K562 (cell line): ENCODE results near the gene CNNM3. TPM values are rescaled to one million over a fixed set of nuclear protein-coding genes. Genes with fewer than 3 reads are reported as not detected.
A peak's percentile ranks its signal among the peaks of the same experiment; 100 is the strongest.

ENCODE experiments used
- RBM39 ChIP-seq: fragments of 200-400 bp; formaldehyde crosslinking; optimal IDR thresholded peaks from 2 replicates; pipeline ENCODE3; 2018; ENCODE audit warnings: low read depth, low read length
- polyA plus RNA-seq, 8 experiments: library from polyadenylated mRNA; depleted of rRNA in 4 of 8; stranded (reverse) in 5 of 8; unstranded in 3 of 8; fragments of >200 nt; fragmentation: Nextera tagmentation in 2 of 8; fragmentation: Illumina TruSeq in 1 of 8; extraction: Ambion mirVana in 2 of 8; extraction: Trizol in 1 of 8; gene quantifications; 2 replicates each; pipeline versions ENCODE4 v1.2.1 to v1.2.3, GENCODE V29; 2011 to 2014; ENCODE audit warnings: inconsistent platforms in 1 of 8, missing spikeins in 1 of 8
- total RNA-seq, 7 experiments: library from RNA; depleted of rRNA in 6 of 7; stranded (reverse); fragments of >200 nt in 6 of 7; fragmentation: Illumina TruSeq in 2 of 7; extraction: Trizol in 2 of 7; gene quantifications; 2 replicates each; pipeline versions ENCODE4 v1.2.1 to v1.2.3, GENCODE V29; 2011 to 2021; ENCODE audit warnings: low replicate concordance in 1 of 7
- TF ChIP-seq, protein P1 (sequence below): fragments of 450-650 bp; IDR thresholded peaks from 2 replicates; pipeline ENCODE4 v1.6.1; 2014; ENCODE audit warnings: low read depth, mild to moderate bottlenecking, moderate library complexity, borderline replicate concordance
- TF ChIP-seq, protein P2 (sequence below), 2 experiments: fragments of 450-650 bp; formaldehyde crosslinking in 1 of 2; IDR thresholded peaks; 2 replicates each; pipeline versions ENCODE4 v1.4.0 to v1.6.1; 2014 to 2020; ENCODE audit warnings: mild to moderate bottlenecking in 2 of 2, borderline replicate concordance in 1 of 2, low read depth in 1 of 2

Gene CNNM3
- total and polyA plus RNA-seq, 9 of the 15 experiments (the other 6 are each of a cell fraction or from before 2014, with no cell fraction given), result 1.4 to 16.9 (median 6.5) TPM

DNA sequence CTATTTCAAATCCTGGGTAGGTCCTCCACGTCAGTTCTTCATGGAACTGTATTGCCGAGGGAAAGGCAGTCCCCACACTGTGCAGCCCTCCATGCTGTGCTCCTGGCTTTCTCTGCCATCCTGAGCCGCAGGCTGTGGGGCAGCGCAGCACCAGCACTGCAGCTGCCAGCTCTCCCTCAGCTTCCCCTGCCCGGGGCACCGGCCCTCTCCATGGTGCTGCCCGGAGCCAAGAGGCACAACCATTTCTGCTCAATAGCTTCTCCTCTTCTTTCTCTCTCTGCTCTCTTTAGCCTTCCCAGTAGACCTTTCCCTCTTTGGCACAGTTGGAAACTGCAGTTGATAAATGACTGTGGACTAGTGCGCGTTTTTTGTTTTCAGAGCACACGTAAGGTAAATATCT, 15.6 kb downstream of the CNNM3 start (continued):
- TF ChIP-seq RBM39, result no peak
- TF ChIP-seq, protein P1, sequence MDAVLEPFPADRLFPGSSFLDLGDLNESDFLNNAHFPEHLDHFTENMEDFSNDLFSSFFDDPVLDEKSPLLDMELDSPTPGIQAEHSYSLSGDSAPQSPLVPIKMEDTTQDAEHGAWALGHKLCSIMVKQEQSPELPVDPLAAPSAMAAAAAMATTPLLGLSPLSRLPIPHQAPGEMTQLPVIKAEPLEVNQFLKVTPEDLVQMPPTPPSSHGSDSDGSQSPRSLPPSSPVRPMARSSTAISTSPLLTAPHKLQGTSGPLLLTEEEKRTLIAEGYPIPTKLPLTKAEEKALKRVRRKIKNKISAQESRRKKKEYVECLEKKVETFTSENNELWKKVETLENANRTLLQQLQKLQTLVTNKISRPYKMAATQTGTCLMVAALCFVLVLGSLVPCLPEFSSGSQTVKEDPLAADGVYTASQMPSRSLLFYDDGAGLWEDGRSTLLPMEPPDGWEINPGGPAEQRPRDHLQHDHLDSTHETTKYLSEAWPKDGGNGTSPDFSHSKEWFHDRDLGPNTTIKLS, result no peak
- TF ChIP-seq, protein P2, sequence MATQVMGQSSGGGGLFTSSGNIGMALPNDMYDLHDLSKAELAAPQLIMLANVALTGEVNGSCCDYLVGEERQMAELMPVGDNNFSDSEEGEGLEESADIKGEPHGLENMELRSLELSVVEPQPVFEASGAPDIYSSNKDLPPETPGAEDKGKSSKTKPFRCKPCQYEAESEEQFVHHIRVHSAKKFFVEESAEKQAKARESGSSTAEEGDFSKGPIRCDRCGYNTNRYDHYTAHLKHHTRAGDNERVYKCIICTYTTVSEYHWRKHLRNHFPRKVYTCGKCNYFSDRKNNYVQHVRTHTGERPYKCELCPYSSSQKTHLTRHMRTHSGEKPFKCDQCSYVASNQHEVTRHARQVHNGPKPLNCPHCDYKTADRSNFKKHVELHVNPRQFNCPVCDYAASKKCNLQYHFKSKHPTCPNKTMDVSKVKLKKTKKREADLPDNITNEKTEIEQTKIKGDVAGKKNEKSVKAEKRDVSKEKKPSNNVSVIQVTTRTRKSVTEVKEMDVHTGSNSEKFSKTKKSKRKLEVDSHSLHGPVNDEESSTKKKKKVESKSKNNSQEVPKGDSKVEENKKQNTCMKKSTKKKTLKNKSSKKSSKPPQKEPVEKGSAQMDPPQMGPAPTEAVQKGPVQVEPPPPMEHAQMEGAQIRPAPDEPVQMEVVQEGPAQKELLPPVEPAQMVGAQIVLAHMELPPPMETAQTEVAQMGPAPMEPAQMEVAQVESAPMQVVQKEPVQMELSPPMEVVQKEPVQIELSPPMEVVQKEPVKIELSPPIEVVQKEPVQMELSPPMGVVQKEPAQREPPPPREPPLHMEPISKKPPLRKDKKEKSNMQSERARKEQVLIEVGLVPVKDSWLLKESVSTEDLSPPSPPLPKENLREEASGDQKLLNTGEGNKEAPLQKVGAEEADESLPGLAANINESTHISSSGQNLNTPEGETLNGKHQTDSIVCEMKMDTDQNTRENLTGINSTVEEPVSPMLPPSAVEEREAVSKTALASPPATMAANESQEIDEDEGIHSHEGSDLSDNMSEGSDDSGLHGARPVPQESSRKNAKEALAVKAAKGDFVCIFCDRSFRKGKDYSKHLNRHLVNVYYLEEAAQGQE (IDR thresholded peaks at IDR 0.05; ENCODE audit: borderline replicate concordance), result peak; percentile 64
- TF ChIP-seq, protein P2 (CRISPR knock-in tag; IDR thresholded peaks at IDR 0.05; ENCODE audit: low read depth), result no peak
